IPS-18c (cell line): ENCODE measurements around the gene BCORL1.

ENCODE experiments used
- H3K4me3 ChIP-seq: 2 replicates; pipeline ENCODE4 v1.7.0; 2013; ENCODE audit warnings: low read depth, mild to moderate bottlenecking, low read length, moderate library complexity; ENCODE audit not compliant: insufficient read depth
- H3K9me3 ChIP-seq: one replicate; pipeline ENCODE4 v1.6.1; 2013; ENCODE audit warnings: mild to moderate bottlenecking, low read length, moderate library complexity; ENCODE audit not compliant: control insufficient read depth, insufficient read depth

The BCORL1 gene

GRCh38 chrX:129984111-129984958 is 1.9 kb downstream of the BCORL1 start:
- Histone ChIP-seq H3K9me3 (peaks cover 4% of the 10 kb centered on the region), H3K4me3 (peak overlapping the region; percentile 46)

GRCh38 chrX:129987871-129988270 is 5.4 kb downstream of the BCORL1 start:
- H3K9me3 ChIP-seq = peaks cover 4% of the 10 kb centered on the region

GRCh38 chrX:129992181-129992580 is 9.7 kb downstream of the BCORL1 start:
- H3K4me3 ChIP-seq = no peak overlapping the region

More at GRCh38 chrX:129987871-129988270, 5.4 kb downstream of the BCORL1 start:
- H3K4me3 ChIP-seq = no peak overlapping the region

GRCh38 chrX:129996120-129996519 is 13.7 kb downstream of the BCORL1 start:
- H3K4me3 ChIP-seq = no peak overlapping the region
- H3K9me3 ChIP-seq = peaks cover 2% of the 10 kb centered on the region

More at GRCh38 chrX:129992181-129992580, 9.7 kb downstream of the BCORL1 start:
- no peaks in the 10 kb centered on the region for H3K9me3 ChIP-seq

GRCh38 chrX:129997086-129997485 is 14.7 kb downstream of the BCORL1 start:
- H3K4me3 ChIP-seq = no peak overlapping the region
- H3K9me3 ChIP-seq = peaks cover 2% of the 10 kb centered on the region

- Histone ChIP-seq H3K9me3 (peaks cover 2% of the 10 kb centered on the region), H3K4me3 (no peak overlapping the region)
Measured at GRCh38 chrX:129998021-129998420, 15.6 kb downstream of the BCORL1 start.

- Histone ChIP-seq H3K9me3 (peaks cover 5% of the 10 kb centered on the region), H3K4me3 (no peak overlapping the region)
Measured at GRCh38 chrX:130001893-130002292, 19.5 kb downstream of the BCORL1 start.

GRCh38 chrX:130002541-130002940 is 20.1 kb downstream of the BCORL1 start:
- Histone ChIP-seq H3K9me3 (peaks cover 5% of the 10 kb centered on the region), H3K4me3 (no peak overlapping the region)

- no peak overlapping the region for H3K4me3 ChIP-seq
Measured at GRCh38 chrX:130005089-130005807, 22.8 kb downstream of the BCORL1 start.

GRCh38 chrX:130009658-130010223 is 27.3 kb downstream of the BCORL1 start:
- Histone ChIP-seq H3K4me3 (no peak overlapping the region), H3K9me3 (peaks cover 7% of the 10 kb centered on the region)

More at GRCh38 chrX:130005089-130005807, 22.8 kb downstream of the BCORL1 start:
- H3K9me3 ChIP-seq = peaks cover 5% of the 10 kb centered on the region

- H3K9me3 ChIP-seq = peaks cover 9% of the 10 kb centered on the region
- H3K4me3 ChIP-seq = no peak overlapping the region
Measured at GRCh38 chrX:130012683-130013082, 30.2 kb downstream of the BCORL1 start.

- H3K9me3 ChIP-seq = peaks cover 9% of the 10 kb centered on the region
- no peak overlapping the region for H3K4me3 ChIP-seq
Measured at GRCh38 chrX:130013661-130014060, 31.2 kb downstream of the BCORL1 start.

GRCh38 chrX:130014356-130014755 is 31.9 kb downstream of the BCORL1 start:
- Histone ChIP-seq H3K9me3 (peaks cover 12% of the 10 kb centered on the region), H3K4me3 (no peak overlapping the region)

- no peak overlapping the region; the same call in 1 of the 2 replicates for H3K4me3 ChIP-seq
Measured at GRCh38 chrX:130014770-130015169, 32.3 kb downstream of the BCORL1 start.

GRCh38 chrX:130015181-130015580 is 32.7 kb downstream of the BCORL1 start:
- Histone ChIP-seq H3K4me3 (no peak overlapping the region), H3K9me3 (peaks cover 12% of the 10 kb centered on the region)

More at GRCh38 chrX:130014770-130015169, 32.3 kb downstream of the BCORL1 start:
- peaks cover 12% of the 10 kb centered on the region for H3K9me3 ChIP-seq

GRCh38 chrX:130018143-130018542 is 35.7 kb downstream of the BCORL1 start:
- Histone ChIP-seq H3K9me3 (peaks cover 13% of the 10 kb centered on the region), H3K4me3 (no peak overlapping the region)

GRCh38 chrX:130020661-130021324 is 38.4 kb downstream of the BCORL1 start:
- Histone ChIP-seq H3K9me3 (peaks cover 12% of the 10 kb centered on the region), H3K4me3 (no peak overlapping the region)
